Vagina (tissue), 2 donors: ENCODE results near the gene NPHS2.

Source experiments
- POLR2A ChIP-seq, 2 donors: fragments of 450-650 bp; IDR thresholded peaks; one replicate each; pipeline ENCODE4 v1.6.1; 2017; ENCODE audit warnings: antibody characterized with exemption in 2 of 2, mild to moderate bottlenecking in 2 of 2, moderate library complexity in 2 of 2
- POLR2AphosphoS5 ChIP-seq, 2 donors: sonication (generic); formaldehyde crosslinking; IDR thresholded peaks; one replicate each; pipeline ENCODE4 v1.9.0; 2017; ENCODE audit warnings: antibody characterized with exemption in 2 of 2, mild to moderate bottlenecking in 2 of 2, low read depth in 1 of 2; ENCODE audit not compliant: insufficient read depth in 1 of 2
- TF ChIP-seq, protein P1 (sequence below), 3 experiments: fragments of 450-650 bp in 2 of 3; fragments of 200-600 bp in 1 of 3; sonication (generic) in 1 of 3; IDR thresholded peaks; one replicate each; pipeline ENCODE4 v1.5.1; 2017 to 2019; ENCODE audit warnings: antibody characterized with exemption in 3 of 3, mild to moderate bottlenecking in 2 of 3, moderate library complexity in 2 of 3

DNA sequence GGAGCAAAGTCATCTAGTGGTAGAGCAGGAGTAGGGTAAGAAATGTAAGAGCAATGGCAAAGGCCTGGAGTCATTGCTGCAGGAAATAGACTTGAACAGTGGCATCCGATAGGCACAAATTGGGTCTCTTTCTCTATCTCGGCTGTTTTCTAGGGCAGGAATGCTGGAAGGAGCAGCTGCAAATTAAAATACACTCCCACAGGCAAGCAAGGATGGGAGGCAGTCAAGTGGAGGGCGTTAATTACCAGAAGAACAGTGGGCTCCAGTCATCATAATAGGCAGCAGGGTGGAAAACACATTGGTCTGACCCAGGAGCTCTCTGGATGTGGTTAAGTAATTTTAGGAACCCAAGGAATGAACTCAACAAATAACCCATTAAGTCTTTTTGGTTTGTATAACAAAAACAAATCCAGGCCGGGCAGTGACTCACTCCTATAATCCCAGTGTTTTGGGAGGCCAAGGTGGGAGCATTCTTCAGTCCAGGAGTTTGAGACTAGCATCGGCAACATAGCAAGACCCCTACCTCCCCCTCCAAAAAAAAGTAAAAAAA is 8.1 kb upstream of the NPHS2 start:
- TF ChIP-seq POLR2A (IDR thresholded peaks at IDR 0.05) (no peak), POLR2AphosphoS5 (IDR thresholded peaks at IDR 0.05; ENCODE audit: insufficient read depth in 1 of 2, low read depth in 1 of 2) (no peak)
- TF ChIP-seq, protein P1, sequence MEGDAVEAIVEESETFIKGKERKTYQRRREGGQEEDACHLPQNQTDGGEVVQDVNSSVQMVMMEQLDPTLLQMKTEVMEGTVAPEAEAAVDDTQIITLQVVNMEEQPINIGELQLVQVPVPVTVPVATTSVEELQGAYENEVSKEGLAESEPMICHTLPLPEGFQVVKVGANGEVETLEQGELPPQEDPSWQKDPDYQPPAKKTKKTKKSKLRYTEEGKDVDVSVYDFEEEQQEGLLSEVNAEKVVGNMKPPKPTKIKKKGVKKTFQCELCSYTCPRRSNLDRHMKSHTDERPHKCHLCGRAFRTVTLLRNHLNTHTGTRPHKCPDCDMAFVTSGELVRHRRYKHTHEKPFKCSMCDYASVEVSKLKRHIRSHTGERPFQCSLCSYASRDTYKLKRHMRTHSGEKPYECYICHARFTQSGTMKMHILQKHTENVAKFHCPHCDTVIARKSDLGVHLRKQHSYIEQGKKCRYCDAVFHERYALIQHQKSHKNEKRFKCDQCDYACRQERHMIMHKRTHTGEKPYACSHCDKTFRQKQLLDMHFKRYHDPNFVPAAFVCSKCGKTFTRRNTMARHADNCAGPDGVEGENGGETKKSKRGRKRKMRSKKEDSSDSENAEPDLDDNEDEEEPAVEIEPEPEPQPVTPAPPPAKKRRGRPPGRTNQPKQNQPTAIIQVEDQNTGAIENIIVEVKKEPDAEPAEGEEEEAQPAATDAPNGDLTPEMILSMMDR (IDR thresholded peaks at IDR 0.05) = no peak
